Gastrocnemius medialis (tissue), 4 donors: ENCODE data around the gene BCL10.

Experiments
- POLR2A ChIP-seq, 2 donors: fragments of 450-650 bp; IDR thresholded peaks; one replicate each; pipeline ENCODE4 v1.6.1; 2017; ENCODE audit warnings: antibody characterized with exemption in 2 of 2, mild to moderate bottlenecking in 2 of 2, moderate library complexity in 2 of 2
- TF ChIP-seq, protein P1 (sequence below), 5 experiments: fragments of 450-650 bp in 3 of 5; fragments of 200-600 bp in 2 of 5; sonication (generic) in 2 of 5; IDR thresholded peaks in 4 of 5; conservative IDR thresholded peaks in 1 of 5; 1 replicate in 4 of 5; 2 replicates in 1 of 5; pipeline ENCODE4 v1.5.1; 2016 to 2019; ENCODE audit warnings: antibody characterized with exemption in 5 of 5, mild to moderate bottlenecking in 3 of 5, moderate library complexity in 3 of 5

- no peak for TF ChIP-seq POLR2A (IDR thresholded peaks at IDR 0.05)
- TF ChIP-seq, protein P1, sequence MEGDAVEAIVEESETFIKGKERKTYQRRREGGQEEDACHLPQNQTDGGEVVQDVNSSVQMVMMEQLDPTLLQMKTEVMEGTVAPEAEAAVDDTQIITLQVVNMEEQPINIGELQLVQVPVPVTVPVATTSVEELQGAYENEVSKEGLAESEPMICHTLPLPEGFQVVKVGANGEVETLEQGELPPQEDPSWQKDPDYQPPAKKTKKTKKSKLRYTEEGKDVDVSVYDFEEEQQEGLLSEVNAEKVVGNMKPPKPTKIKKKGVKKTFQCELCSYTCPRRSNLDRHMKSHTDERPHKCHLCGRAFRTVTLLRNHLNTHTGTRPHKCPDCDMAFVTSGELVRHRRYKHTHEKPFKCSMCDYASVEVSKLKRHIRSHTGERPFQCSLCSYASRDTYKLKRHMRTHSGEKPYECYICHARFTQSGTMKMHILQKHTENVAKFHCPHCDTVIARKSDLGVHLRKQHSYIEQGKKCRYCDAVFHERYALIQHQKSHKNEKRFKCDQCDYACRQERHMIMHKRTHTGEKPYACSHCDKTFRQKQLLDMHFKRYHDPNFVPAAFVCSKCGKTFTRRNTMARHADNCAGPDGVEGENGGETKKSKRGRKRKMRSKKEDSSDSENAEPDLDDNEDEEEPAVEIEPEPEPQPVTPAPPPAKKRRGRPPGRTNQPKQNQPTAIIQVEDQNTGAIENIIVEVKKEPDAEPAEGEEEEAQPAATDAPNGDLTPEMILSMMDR (IDR thresholded peaks at IDR 0.05 in 4 of 5, conservative IDR thresholded peaks at IDR 0.05 in 1 of 5), result no peak
Measured at GRCh38 chr1:85295654-85296053, 19.2 kb upstream of the BCL10 start.
